Esophagus muscularis mucosa (tissue), 4 donors: ENCODE measurements around the gene CCNO. TPM values are rescaled to one million over a fixed set of nuclear protein-coding genes. Genes with fewer than 3 reads are reported as not detected.
A peak's percentile ranks its signal among the peaks of the same experiment; 100 is the strongest.

Source experiments
- DNase-seq: peaks from one replicate; pipeline ENCODE4 v3.0.0-alpha.2; 2017; ENCODE audit errors: extremely low spot score
- H3K27ac ChIP-seq, 4 donors: fragments of 200-600 bp; sonication (generic); replicated peaks in 1 of 4; 1 replicate in 3 of 4; 2 replicates in 1 of 4; pipeline ENCODE4 v1.5.1; 2016 to 2019; ENCODE audit warnings: mild to moderate bottlenecking in 1 of 4
- H3K27me3 ChIP-seq, 4 donors: fragments of 200-600 bp; sonication (generic); one replicate each; pipeline versions ENCODE4 v1.5.1 to v1.6.0; 2016 to 2019
- H3K36me3 ChIP-seq, 4 donors: fragments of 200-600 bp; sonication (generic); one replicate each; pipeline ENCODE4 v1.5.1; 2016 to 2019
- H3K4me1 ChIP-seq, 4 donors: fragments of 200-600 bp; sonication (generic); one replicate each; pipeline ENCODE4 v1.5.1; 2016 to 2019
- H3K4me3 ChIP-seq, 4 donors: fragments of 200-600 bp; sonication (generic); 1 replicate in 2 of 4; 2 replicates in 2 of 4; pipeline ENCODE4 v1.5.1; 2016 to 2019; ENCODE audit warnings: mild to moderate bottlenecking in 4 of 4, moderate library complexity in 1 of 4
- H3K9me3 ChIP-seq, 4 donors: fragments of 200-600 bp; sonication (generic); 1 replicate in 3 of 4; 2 replicates in 1 of 4; pipeline ENCODE4 v1.5.1; 2016 to 2019
- CTCF ChIP-seq, 3 experiments: fragments of 200-600 bp in 2 of 3; fragments of 450-650 bp in 1 of 3; sonication (generic) in 2 of 3; IDR thresholded peaks; one replicate each; pipeline ENCODE4 v1.5.1; 2017 to 2019; ENCODE audit warnings: antibody characterized with exemption in 3 of 3, mild to moderate bottlenecking in 2 of 3, moderate library complexity in 1 of 3
- EP300 ChIP-seq: sonication (generic); formaldehyde crosslinking; IDR thresholded peaks from one replicate; pipeline ENCODE4 v1.6.1; 2017; ENCODE audit warnings: antibody characterized with exemption
- POLR2A ChIP-seq: fragments of 450-650 bp; IDR thresholded peaks from one replicate; pipeline ENCODE4 v1.6.1; 2017; ENCODE audit warnings: antibody characterized with exemption, moderate library complexity, mild to moderate bottlenecking, low read depth
- POLR2AphosphoS5 ChIP-seq, 2 donors: sonication (generic); formaldehyde crosslinking; IDR thresholded peaks; one replicate each; pipeline ENCODE4 v1.6.1; 2017; ENCODE audit warnings: antibody characterized with exemption in 2 of 2
- WGBS: methylation state at CpG from one replicate; pipeline ENCODE4 v1.1.5; 2018; 5-methylcytosine and 5-hydroxymethylcytosine counted together
- intact Hi-C: fragments of 100-400 bp; cut with DNase I; formaldehyde crosslinking; loops from one replicate; pipeline ENCODE4 v1.15.1; 2023
- total RNA-seq, 4 donors: library from RNA; depleted of rRNA; stranded (reverse); fragments of >200 nt; gene quantifications; one replicate each; pipeline versions ENCODE4 v1.1.0 to v1.2.1, GENCODE V29; 2016

Gene CCNO
- total RNA-seq, 4 donors from 2014 or later = 0.19 TPM; not detected in 3

DNA sequence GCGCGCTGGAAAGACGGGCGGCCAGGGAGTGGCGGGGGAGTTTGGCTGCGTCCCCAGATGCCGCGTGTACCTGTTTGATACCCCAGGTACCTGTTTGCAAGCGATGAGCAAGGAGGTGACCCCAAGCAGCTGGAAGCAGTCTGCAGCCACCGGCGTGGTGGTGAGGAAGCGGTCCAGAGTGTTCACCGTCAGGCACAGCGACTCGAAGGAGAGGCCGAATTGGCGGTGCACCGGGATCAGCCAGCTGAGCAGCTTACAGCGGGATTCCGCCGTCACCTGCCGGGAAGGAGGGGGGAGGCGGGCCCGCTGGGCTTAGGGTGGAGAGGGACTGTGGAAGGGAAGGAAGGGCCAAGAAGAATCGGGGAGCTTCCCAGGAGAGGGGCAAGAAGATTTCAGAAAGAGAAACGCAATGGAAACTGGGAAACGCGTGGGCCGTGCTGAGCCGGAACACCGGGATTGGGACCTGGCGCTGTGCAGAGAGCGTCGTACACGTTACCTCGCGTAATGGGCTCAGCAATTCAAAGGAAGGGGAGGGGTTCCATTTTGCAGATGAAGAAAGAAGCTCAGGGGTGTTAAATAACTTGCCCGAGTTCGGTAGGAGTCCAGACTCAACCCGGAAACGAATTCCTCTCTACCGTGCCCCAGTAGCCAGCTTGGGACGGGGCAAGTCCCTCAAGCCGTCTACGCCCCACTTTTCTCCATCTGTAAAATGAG, 980 bp downstream of the CCNO start:
- no peak overlapping the region for H3K27ac ChIP-seq
- TF ChIP-seq POLR2A (no peak), CTCF (IDR thresholded peaks at IDR 0.05) (no peak), POLR2AphosphoS5 (IDR thresholded peaks at IDR 0.05) (no peak)
- no peaks in the 10 kb centered on the region for H3K9me3 ChIP-seq
- H3K36me3 ChIP-seq = no peaks in the 10 kb centered on the region
- H3K4me1 ChIP-seq = peaks cover 41 to 50% (median 47%) of the 10 kb centered on the region in 4 donors
- DNase-seq = peak; percentile 90
- peak overlapping the region; percentile 57 to 65 (median 60) for H3K4me3 ChIP-seq
- 3% methylated on average over 44 of the region's 45 CpGs for WGBS
- intact Hi-C loops = loop anchor here (2.0 kb wide), 1 partner anchor 60 kb away; the partner anchor contains the start of gene CDC20B
- peaks cover 21 to 96% (median 59%) of the 10 kb centered on the region in 4 donors for H3K27me3 ChIP-seq

DNA sequence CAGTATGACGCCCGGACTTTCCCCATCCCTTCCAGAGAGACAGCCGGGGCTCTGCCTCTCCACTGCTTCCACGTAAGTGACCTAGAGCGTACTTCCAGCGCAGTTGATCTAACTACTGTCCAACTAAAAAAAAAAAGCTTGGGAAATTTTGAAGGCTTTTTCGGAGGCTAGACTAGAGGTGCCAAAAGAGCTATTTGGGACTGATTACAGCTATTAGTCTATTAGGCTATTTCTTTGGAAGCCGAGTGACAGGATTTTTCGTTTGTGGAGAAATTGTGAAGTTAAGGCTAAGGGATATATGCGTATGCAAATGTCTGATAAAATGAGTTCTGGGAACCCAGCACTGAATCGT, 1.5 kb downstream of the CCNO start:
- no peaks in the 10 kb centered on the region for H3K36me3 ChIP-seq
- DNase-seq = no peak
- H3K4me1 ChIP-seq = peaks cover 47 to 56% (median 52%) of the 10 kb centered on the region in 4 donors
- H3K27me3 ChIP-seq = peaks cover 26 to 99% (median 64%) of the 10 kb centered on the region in 4 donors
- TF ChIP-seq EP300 (no peak), POLR2AphosphoS5 (IDR thresholded peaks at IDR 0.05) (peak in 1 of 2 donors; percentile 64), CTCF (IDR thresholded peaks at IDR 0.05) (no peak), POLR2A (no peak)
- no peak overlapping the region for H3K27ac ChIP-seq
- H3K9me3 ChIP-seq = no peaks in the 10 kb centered on the region
- 4% methylated on average over 11 of the region's 11 CpGs for WGBS
- peak overlapping the region; percentile 57 to 65 (median 60) for H3K4me3 ChIP-seq
- intact Hi-C loops = loop anchor here (2.0 kb wide), 1 partner anchor 59 kb away; the partner anchor contains the start of gene CDC20B

DNA sequence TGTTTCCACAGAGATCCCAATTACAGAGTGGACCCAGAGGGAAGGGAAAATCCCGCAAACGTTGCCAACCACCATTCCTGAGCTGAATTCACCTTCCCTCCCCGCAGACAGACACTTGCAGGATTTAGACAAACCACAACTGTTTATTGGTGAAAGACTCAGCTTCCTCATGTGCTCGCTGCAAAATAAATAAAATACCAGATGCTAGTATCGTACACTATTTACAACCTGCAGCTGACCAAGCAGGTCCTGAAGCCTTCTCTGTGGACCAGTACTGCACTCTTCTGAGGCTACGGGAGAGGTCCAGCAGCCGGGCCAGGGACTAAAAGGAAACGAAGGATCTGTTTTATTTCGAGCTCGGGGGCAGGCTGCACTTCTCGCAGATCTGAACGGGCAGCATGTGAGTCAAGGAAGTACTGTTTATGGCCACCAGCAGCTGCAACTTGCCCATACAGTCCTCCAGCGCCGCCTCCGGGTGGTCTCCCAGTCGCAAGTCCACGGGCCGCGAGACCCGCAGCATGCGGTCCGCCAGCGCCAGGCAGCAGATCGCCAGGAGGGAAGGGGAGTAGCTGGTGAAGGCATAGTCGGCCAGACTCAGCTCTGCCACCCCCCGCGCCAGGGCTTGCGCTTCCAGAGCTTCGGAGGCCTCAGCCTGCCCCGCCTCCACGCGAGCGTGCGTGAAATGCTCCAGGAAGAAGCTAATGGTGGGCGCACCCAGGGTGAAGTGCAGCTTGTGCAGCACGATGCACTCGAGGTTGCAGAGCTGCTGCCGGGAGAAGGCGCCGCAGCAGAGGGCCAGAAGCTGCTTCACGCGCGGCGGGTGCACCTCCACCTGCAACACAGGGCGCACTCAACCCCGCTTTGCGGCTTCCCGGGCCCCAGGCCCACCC, 2.1 kb downstream of the CCNO start:
- no peak for TF ChIP-seq POLR2A
- no peak for TF ChIP-seq EP300
- no peak for TF ChIP-seq POLR2AphosphoS5 (IDR thresholded peaks at IDR 0.05)
- TF ChIP-seq CTCF (IDR thresholded peaks at IDR 0.05) = no peak
- H3K27ac ChIP-seq = no peak overlapping the region
- H3K36me3 ChIP-seq = no peaks in the 10 kb centered on the region
- no peaks in the 10 kb centered on the region for H3K9me3 ChIP-seq
- H3K4me1 ChIP-seq = peaks cover 48 to 62% (median 58%) of the 10 kb centered on the region in 4 donors
- 7% methylated on average over 14 of the region's 48 CpGs for WGBS
- peak; percentile 91 for DNase-seq
- H3K27me3 ChIP-seq = peaks cover 31 to 99% (median 70%) of the 10 kb centered on the region in 4 donors
- peak overlapping the region; percentile 20 to 65 (median 34) for H3K4me3 ChIP-seq
- intact Hi-C loops = no loop called here

DNA sequence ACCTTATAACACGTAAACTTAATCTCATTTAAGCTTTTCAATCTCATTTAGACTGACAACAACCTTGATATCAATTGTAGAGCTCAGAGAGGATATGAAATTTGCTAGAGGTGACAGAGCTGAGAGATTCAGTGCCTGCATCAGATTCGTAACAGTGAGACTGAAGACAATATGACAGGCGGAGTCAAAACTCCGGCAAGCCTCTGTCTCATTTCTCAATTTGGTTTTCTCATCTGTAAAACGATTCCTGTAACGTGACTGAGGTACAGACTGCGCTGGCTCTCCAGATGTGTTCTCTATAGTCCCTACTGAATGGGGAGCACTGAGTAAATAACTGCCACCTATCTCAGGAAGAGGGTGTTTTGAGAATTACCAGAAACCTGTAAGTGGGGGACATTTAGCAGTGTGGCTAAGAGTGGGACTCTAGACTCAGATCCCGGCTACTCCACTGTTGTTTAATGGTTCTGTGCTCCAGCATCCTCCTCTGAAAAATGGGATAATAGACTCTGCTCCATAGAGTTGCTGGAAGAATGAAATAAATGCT, 3.2 kb downstream of the CCNO start:
- Histone ChIP-seq H3K9me3 (no peaks in the 10 kb centered on the region), H3K4me1 (peaks cover 48 to 64% (median 60%) of the 10 kb centered on the region in 4 donors), H3K27ac (no peak overlapping the region), H3K27me3 (peaks cover 31 to 100% (median 79%) of the 10 kb centered on the region in 4 donors), H3K36me3 (no peaks in the 10 kb centered on the region), H3K4me3 (no peak overlapping the region)
- peak; percentile 45 for DNase-seq
- WGBS = 39% methylated on average over 8 of the region's 8 CpGs
- intact Hi-C loops = no loop called here
- TF ChIP-seq EP300 = no peak
- no peak for TF ChIP-seq POLR2A
- no peak for TF ChIP-seq CTCF (IDR thresholded peaks at IDR 0.05)
- TF ChIP-seq POLR2AphosphoS5 (IDR thresholded peaks at IDR 0.05) = no peak
